Neuron (in vitro differentiated cells): ENCODE measurements around the gene GPD2.

Experiments used
- H2AFZ ChIP-seq: one replicate; pipeline ENCODE4 v1.6.1; 2013; ENCODE audit warnings: low read depth, mild to moderate bottlenecking, inconsistent platforms, low read length, moderate library complexity
- H3K27me3 ChIP-seq: one replicate; pipeline ENCODE4 v1.6.1; 2013; ENCODE audit warnings: low read length; ENCODE audit not compliant: insufficient read depth
- H3K36me3 ChIP-seq: one replicate; pipeline ENCODE4 v1.6.1; 2013; ENCODE audit warnings: low read length; ENCODE audit not compliant: insufficient read depth
- H3K4me1 ChIP-seq: one replicate; pipeline ENCODE4 v1.6.1; 2013; ENCODE audit warnings: low read length; ENCODE audit not compliant: insufficient read depth
- H3K4me3 ChIP-seq: 2 replicates; pipeline ENCODE4 v1.5.1; 2013; ENCODE audit warnings: mild to moderate bottlenecking, low read length, moderate library complexity
- H3K9me3 ChIP-seq: one replicate; pipeline ENCODE4 v1.6.1; 2013; ENCODE audit warnings: low read length

GPD2 gene

DNA sequence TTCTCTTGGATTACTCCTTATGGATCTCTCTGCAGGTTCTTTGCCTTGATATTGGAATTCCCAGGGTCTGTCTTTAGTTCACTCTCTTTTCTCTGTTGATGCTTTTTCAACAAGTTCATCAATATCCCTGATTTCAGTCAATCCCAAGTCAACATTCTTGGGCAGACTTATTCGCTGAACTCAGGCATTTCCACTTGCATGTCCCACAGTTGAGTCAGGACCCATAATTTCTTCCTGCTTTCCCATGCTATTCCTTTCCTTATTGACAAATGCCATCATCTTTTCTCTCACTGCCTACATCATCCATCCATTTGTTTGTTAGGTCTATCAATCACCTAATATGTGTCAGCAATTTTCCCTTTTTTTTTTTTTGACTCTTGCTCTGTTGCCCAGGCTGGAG lies 11.6 kb downstream of the GPD2 start:
- Histone ChIP-seq H3K9me3 (no peaks in the 10 kb centered on the region), H3K36me3 (no peaks in the 10 kb centered on the region), H3K27me3 (no peaks in the 10 kb centered on the region), H3K4me1 (no peaks in the 10 kb centered on the region), H3K4me3 (no peak overlapping the region), H2AFZ (no peak overlapping the region)

DNA sequence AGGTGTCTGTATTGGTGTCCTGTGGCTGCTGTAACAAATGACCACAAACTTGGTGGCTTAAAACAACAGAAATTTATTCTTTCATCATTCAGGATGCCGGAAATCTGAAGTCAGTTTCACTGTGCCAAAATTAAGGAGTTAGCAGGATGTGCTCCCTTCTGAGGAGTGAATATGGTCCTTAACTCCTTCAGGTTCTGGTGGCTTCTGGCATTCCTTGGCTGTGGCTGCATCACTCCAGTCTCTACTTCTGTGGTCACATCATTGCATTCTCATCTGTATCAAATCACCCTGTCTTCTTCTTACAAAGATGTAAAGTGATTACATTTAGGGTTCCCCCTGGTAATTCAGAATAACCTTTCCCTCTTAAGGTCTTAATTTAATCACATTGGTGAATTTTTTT lies 12.6 kb downstream of the GPD2 start:
- no peak overlapping the region for H3K4me3 ChIP-seq
- H3K9me3 ChIP-seq, result no peaks in the 10 kb centered on the region
- H3K36me3 ChIP-seq, result no peaks in the 10 kb centered on the region
- H2AFZ ChIP-seq, result no peak overlapping the region
- H3K27me3 ChIP-seq, result no peaks in the 10 kb centered on the region
- no peaks in the 10 kb centered on the region for H3K4me1 ChIP-seq

DNA sequence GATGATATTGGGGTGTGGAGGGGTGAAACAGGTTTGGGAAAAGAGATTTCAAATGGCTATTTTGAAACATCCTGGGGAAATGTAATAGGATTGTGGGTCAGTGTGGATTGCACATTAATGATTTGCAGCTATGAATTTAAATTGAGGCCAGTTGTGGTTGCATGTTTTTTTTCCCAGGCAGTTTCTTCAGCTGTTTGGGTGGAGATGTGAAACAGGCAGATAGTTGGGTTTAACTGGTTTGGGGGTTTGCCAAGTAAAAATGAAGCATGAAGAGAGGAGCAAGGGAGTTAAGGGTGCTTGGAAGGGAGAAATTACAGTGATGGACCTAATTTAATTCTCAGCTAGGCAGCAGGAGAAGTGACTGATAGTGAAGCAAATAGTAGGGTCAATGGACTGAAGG lies 16.8 kb downstream of the GPD2 start:
- H3K4me1 ChIP-seq, result peaks cover 3% of the 10 kb centered on the region
- H3K27me3 ChIP-seq, result no peaks in the 10 kb centered on the region
- H2AFZ ChIP-seq, result no peak overlapping the region
- no peaks in the 10 kb centered on the region for H3K36me3 ChIP-seq
- no peaks in the 10 kb centered on the region for H3K9me3 ChIP-seq
- H3K4me3 ChIP-seq, result no peak overlapping the region

DNA sequence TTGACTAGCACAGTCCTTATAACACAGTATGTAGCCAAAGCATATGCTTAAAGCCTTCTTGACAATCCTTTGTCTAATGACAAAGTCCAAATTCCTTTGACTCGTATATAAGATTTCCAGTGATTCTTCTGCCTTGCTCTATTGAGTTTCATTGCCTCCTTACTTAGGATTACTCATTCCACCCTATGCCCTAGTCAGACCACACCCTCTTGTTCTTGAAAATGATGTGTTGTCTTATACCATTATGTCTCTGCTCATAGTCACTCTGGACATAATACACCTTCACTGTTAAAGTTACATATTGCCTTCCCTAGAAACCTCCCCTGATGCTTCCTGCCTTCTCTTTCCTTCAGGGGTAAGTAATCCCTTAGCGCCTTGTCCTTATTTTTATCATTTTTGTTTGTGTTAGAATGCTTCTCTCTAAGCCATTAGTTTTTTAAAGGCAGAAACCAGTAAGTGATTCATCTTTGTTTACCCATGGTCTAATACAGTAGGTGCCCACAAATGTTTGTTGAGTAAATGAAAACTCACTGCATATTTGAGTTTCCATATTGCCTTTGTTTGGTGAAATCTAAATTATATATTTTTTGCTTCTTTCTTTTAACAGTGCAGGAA lies 19.3 kb downstream of the GPD2 start:
- H3K4me3 ChIP-seq, result no peak overlapping the region
- H3K4me1 ChIP-seq, result peaks cover 3% of the 10 kb centered on the region
- H2AFZ ChIP-seq, result no peak overlapping the region

DNA sequence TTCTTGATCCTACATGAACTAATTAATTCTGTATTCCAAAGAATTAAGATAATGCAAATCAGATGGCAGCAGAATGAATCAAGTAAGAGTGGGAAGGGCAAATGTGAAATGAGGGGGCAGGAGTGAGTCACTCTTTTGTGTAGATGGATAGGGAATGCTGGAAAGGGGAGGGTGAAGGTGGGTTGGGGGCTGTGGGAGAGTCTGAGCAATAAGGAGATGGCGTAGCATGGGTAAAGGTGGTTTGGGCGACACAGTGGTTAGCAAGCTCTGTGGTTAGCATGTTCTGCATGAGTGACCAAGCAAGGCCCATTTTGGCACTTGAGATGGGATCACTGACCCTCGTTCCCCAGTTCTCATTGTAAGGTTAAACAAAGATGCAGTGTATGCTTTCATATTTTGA lies 20.4 kb downstream of the GPD2 start:
- Histone ChIP-seq H3K4me3 (no peak overlapping the region), H3K4me1 (peaks cover 3% of the 10 kb centered on the region), H3K36me3 (no peaks in the 10 kb centered on the region), H2AFZ (no peak overlapping the region), H3K27me3 (no peaks in the 10 kb centered on the region), H3K9me3 (no peaks in the 10 kb centered on the region)

More for the DNA sequence above, 19.3 kb downstream of the GPD2 start:
- H3K36me3 ChIP-seq, result no peaks in the 10 kb centered on the region
- no peaks in the 10 kb centered on the region for H3K9me3 ChIP-seq
- H3K27me3 ChIP-seq, result no peaks in the 10 kb centered on the region

DNA sequence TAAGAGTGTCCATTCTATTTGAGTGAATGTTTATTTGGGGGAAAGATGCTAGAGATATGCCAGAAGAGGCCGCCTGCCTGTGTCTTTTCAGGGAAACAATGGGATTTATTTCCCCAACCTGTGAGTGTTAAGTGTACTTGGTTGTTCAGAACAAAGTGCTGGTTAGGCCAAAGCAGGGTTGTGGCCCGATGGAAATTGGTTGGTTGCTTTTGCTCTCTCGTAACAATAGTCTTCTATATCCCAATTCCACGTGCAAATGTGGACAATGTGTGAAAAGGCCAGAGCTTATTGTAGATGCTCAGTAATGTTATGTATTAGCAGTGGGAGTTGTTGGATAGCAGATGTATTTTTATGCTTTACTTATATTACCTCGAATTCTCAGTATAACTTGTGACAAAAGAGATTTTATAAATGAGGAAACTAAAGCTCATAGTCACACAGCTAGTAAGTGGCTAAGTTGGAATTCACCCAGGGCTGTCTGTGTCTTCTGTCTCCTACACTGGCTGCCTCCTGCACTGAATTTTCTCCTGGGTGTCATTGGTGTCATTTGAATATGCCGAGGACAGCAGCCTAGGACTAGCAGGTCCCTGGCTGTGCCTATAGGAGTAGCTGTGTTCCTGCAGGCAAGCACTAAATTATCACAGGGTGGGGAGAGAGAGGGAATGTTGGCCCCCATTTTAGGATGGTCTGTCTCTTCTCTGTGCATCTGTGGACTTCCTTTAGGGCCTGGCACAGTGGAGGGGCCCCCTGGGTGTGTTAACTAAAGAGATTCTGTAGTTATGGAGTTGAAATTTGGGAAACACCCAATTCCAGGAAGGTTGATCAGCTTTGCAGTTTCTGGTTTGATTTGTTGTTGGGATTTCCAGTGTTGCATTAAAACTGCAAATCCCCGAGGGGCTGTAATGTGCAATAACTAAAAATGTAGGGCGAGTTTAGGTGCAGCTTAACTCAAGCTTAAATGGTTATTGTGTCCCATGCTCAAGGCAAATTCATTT lies 21.6 kb downstream of the GPD2 start:
- no peaks in the 10 kb centered on the region for H3K36me3 ChIP-seq
- no peak overlapping the region for H3K4me3 ChIP-seq
- H2AFZ ChIP-seq, result no peak overlapping the region
- H3K27me3 ChIP-seq, result no peaks in the 10 kb centered on the region
- no peaks in the 10 kb centered on the region for H3K9me3 ChIP-seq
- peaks cover 3% of the 10 kb centered on the region for H3K4me1 ChIP-seq

DNA sequence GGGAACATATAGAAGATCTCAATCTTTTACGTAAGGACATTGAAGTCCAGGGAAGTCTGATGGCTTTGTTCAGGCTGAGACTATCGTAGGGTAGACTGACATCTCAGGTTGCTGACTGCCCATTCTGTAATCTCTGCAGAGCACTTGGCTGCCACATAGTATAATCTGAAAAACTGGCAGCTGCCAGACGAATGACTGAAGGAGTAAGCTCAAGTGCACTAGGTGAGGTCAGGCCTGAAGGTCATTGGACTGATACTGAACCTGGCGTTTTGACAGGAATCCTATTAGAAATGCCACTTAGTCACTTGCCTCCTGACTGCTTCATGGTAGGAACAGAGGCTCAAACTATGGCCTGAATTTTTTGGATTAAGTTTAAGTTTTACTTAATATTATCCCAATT lies 23.5 kb downstream of the GPD2 start:
- H3K4me1 ChIP-seq, result peaks cover 3% of the 10 kb centered on the region
- H3K9me3 ChIP-seq, result no peaks in the 10 kb centered on the region

DNA sequence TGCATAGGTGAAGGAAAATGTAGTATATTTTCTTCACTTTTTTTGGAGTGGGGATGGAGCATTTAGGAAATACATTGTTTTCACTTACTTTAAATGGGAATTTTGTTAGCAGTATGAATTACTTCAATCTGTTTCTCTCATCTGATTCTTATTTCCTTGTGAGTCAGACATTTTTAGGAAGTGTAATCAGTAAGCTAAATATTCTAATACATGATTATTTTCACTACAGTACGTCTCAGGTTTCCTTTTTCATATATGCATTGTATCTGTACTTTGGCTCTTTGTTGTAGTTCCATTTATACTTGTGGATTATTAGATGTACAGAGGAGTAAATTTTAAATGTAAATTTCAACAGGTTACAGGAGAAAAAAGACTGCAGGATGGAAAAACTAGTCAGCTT lies 27.9 kb downstream of the GPD2 start:
- no peaks in the 10 kb centered on the region for H3K4me1 ChIP-seq
- H3K4me3 ChIP-seq, result no peak overlapping the region
- H2AFZ ChIP-seq, result no peak overlapping the region
- H3K27me3 ChIP-seq, result no peaks in the 10 kb centered on the region
- no peaks in the 10 kb centered on the region for H3K9me3 ChIP-seq
- no peaks in the 10 kb centered on the region for H3K36me3 ChIP-seq

More for the DNA sequence above, 23.5 kb downstream of the GPD2 start:
- Histone ChIP-seq H3K4me3 (no peak overlapping the region), H2AFZ (no peak overlapping the region), H3K27me3 (no peaks in the 10 kb centered on the region), H3K36me3 (no peaks in the 10 kb centered on the region)

DNA sequence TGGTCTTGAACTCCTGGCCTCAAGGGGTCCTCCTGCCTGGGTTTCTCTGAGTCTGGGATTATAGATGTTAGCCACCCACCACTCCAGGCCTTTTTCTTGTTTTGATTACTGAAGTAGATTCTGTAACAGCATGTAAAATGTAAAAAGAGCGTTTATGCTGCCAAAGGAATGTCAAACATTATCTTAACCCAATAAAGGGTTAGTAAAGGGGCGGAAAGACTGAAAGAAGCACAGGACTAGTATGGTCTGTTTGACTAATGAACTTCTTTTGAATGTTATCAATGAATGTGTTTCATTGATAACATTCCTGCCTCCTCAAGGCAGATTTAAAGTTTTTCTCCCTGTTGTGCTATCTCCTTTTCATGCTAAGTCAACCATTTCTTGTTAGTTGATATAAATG lies 29.4 kb downstream of the GPD2 start:
- Histone ChIP-seq H3K27me3 (no peaks in the 10 kb centered on the region), H2AFZ (no peak overlapping the region), H3K4me1 (no peaks in the 10 kb centered on the region), H3K36me3 (no peaks in the 10 kb centered on the region), H3K4me3 (no peak overlapping the region), H3K9me3 (no peaks in the 10 kb centered on the region)

DNA sequence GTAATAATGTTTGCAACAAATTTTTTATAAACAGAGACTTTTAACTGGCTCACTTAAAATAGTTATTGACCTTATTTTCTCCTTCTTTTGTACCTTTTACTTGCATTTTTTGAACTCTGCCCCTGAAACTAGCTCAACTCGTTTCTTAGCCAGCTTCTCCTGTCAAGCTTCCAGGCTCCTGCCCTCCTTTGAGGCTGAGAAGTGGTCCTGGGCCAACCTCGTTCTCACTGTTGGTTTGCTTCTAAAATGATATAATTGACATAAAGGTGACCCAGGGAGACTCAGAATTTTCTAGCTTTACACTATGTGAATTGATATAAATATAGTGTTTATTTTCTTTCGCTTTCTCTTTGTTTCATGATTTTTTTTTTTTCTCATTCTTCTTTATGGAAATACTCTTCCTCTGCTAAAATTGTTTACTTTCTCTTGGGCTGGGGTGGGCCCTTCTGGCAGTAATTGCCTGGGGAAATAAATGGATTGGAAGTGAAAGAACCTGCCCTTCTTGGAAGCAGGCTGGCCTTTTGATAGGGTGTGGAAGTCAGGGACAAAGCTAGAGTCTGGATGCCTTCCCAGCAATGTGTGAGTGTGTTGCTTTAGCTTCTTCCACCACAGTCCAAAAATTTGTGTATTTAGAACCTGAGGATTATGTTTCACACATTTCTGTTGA lies 30.7 kb downstream of the GPD2 start:
- Histone ChIP-seq H3K27me3 (no peaks in the 10 kb centered on the region), H3K36me3 (no peaks in the 10 kb centered on the region), H3K9me3 (no peaks in the 10 kb centered on the region), H3K4me3 (no peak overlapping the region), H3K4me1 (no peaks in the 10 kb centered on the region), H2AFZ (no peak overlapping the region)

DNA sequence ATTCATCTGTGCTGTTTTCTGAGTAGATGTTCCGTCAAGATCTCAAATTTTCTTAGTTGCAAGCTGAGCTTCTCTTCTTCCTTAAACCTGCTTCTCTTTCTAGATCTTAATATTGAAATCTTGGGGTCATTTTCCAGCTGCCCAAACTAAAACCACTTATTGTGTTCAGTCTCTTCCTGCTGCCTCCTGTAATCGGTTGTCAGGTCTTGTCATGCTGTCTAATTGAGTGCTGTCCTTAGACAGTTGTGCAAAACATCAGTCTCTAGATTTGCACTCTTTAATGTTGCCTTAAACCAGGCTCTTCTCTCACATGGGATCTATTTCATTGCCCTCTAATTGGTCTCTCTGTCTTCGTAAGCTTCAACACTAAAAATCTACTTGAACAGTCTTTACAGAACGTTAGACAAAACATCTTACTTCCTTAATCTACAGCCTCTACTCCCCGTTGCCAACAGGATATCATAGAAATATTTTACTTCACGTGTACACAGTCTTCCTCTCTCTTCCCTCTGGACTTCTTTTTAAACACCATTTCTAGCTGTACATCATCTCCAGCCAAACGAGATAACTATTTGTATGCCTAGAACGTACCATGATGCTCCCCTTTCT lies 34.9 kb downstream of the GPD2 start:
- no peaks in the 10 kb centered on the region for H3K9me3 ChIP-seq
- no peak overlapping the region for H2AFZ ChIP-seq
- H3K4me3 ChIP-seq, result no peak overlapping the region
- no peaks in the 10 kb centered on the region for H3K36me3 ChIP-seq
- H3K27me3 ChIP-seq, result no peaks in the 10 kb centered on the region
- no peaks in the 10 kb centered on the region for H3K4me1 ChIP-seq

DNA sequence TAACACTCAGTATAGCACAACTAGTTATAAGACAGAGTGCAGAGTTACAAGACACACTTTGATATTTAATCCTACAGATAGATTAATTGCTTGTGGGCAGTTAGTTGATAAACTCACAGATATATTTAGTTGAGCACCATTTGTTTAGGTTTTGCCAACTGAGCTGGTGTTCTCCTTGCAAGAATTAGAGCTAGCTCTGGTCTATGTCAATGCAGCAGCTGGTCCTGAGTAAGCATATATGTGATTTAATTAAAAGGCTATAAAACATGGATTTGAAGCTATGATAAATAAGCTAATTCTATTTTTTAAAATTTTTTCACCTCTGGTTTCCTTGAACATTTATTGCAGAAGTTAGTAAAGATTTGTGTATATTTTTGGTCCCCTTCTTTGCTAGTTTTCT lies 35.6 kb downstream of the GPD2 start:
- H3K27me3 ChIP-seq, result no peaks in the 10 kb centered on the region
- no peaks in the 10 kb centered on the region for H3K36me3 ChIP-seq
- no peak overlapping the region for H2AFZ ChIP-seq
- H3K9me3 ChIP-seq, result no peaks in the 10 kb centered on the region
- no peaks in the 10 kb centered on the region for H3K4me1 ChIP-seq
- H3K4me3 ChIP-seq, result no peak overlapping the region

DNA sequence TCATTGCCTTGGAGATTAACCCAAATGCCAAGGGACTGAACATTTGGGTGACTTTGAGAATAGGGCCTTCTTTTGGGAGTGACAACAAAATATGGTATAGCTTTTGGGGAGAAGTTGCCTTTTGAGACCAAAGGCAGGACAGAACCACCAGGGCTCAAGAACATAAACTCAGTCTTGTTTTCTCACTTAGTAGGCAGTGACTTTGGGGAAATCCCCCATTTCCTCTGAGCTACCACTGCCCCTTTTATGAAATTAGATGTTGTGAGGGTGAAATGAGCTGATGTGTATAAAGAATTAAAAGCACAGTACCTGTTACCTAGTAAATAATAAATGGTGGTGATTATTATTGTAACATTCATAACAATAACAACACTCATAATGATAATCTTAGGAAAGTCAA lies 36.5 kb downstream of the GPD2 start:
- Histone ChIP-seq H3K9me3 (no peaks in the 10 kb centered on the region), H3K36me3 (no peaks in the 10 kb centered on the region), H3K27me3 (no peaks in the 10 kb centered on the region), H3K4me1 (no peaks in the 10 kb centered on the region), H2AFZ (no peak overlapping the region), H3K4me3 (no peak overlapping the region)
